NCI-H187 treated with DMSO at 0.1 percent for 48 hours (cell line): ENCODE measurements around the gene MPO.

ENCODE experiments used
- DNase-seq: peaks from one replicate; lab custom pipeline; 2025; lab: John Stamatoyannopoulos, UW

Gene MPO

DNA sequence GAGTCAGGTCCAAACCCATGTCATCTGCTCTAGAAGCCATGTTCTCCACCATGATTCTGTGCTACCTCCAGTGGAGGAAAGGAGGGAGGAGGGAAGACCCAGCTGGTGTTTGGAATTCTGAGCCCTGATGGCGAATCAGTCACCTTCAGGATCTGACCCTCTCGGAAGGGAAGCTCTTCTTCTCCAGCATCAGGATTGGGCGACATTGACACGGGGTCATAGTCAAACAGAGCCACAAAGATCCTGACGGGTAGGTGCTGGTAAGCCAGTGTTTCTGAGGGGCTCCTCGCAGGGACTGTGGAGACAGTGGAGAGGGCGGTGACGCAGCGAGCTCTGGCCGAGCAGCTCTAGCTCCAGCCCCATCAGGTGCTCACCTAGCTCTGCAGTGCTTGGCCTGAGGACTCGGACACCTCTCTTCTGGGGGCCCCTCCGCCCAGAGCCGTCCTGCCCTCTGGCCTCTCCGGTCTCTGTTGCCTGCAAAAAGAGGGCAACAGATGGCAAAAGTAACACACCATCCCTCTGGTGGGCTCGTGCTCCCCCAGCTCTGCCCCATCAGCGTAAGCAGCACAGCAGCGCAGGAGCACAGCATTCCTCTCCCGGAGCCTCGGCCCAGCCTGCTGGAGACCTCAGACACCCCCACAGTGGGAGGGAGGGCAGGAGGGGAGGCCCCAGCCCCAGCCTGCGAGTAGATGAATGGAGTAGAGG, 26.9 kb upstream of the MPO start:
- no peak for DNase-seq

DNA sequence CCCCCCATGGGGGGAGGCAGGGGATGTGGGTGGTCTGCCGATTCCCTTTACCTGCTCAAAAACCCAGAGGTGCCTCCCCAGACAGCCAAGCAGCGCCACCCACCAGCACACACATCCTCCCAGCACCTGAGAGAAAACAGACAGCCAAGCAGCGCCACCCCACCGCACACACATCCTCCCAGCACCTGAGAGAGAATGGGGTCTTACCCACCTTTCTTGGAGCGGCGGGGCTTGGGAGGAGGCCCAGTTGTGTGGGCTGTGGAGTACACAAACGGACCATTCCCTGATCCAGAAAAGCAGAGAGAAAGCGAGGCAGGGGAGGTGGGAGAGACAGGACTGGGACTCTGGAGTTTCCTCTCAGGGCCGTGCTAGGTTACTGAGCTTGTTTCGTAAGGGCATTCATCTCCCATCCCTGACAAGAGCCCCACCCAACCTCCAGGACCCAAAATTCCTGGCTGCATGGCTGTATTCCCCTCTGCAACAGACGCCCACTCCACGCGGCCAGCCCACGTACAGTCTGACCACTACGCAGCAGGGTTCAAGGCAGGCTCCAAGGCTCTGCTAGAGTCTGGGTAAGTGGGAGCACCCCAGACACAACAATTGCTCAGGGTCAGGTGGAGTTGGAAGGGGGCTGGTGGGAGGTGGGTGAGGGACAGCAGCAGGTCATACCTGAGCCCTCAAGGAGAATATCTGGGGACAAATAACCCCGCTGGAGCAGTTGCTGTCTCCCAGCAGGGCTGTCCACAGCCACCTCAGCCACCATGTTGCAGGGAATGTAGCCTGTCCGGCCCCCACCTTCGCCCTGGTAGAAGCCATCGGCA, 25.6 kb upstream of the MPO start:
- DNase-seq, result no peak

DNA sequence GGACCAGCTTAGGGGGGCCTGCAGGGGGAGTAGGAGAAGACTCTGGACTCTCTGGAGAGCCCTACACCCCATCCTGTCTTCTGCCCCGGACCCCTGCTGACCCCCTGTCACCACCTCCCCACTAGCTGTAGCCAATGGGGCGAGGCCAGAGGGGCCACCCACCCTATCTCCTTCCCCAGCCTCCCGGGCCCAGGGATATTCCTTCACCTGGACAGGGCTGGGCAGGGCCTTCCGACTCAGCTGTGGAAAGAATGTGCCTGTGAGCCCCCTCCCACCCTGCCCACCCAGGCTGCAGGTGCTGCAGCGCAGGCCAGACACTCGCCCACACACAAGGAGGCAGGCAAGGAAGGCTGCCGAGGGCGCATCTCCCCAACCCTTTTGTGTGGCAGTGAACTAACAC, 24.9 kb upstream of the MPO start:
- DNase-seq, result no peak

DNA sequence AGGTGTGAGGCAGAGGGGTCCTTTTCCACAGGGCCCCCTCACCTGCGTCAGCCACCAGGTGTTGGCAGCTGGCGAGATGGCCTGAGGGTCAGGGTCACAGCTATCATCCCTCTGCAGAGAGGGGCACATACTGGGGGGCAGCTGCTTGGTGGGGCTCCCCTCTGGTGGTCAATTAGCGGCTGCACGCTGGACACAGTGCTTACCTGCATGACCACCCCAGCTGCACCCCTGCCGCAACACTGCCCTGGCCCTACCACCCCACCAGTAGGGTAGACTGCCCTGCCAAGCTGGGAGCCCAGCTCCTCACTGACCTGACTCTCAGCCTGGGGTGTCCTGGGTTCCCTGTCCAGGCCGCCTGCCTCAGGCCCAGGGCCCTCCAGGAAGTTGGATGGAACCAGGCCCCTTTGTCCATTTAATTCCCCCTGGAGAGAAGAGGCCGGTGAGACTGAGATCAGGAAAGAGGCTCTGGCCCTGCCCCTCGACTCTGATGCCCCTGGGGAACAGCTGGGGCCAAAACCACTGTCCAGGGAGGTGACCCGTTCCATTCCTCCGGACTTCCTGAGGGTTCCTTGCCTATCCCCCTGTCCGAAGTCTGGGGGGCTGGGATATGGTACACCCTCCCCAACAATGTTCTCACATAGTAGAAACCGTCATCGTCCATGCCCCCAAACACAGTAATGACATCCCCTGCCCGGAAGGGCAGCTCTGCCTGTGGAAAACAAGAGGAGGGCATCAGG, 24.2 kb upstream of the MPO start:
- DNase-seq, result no peak

DNA sequence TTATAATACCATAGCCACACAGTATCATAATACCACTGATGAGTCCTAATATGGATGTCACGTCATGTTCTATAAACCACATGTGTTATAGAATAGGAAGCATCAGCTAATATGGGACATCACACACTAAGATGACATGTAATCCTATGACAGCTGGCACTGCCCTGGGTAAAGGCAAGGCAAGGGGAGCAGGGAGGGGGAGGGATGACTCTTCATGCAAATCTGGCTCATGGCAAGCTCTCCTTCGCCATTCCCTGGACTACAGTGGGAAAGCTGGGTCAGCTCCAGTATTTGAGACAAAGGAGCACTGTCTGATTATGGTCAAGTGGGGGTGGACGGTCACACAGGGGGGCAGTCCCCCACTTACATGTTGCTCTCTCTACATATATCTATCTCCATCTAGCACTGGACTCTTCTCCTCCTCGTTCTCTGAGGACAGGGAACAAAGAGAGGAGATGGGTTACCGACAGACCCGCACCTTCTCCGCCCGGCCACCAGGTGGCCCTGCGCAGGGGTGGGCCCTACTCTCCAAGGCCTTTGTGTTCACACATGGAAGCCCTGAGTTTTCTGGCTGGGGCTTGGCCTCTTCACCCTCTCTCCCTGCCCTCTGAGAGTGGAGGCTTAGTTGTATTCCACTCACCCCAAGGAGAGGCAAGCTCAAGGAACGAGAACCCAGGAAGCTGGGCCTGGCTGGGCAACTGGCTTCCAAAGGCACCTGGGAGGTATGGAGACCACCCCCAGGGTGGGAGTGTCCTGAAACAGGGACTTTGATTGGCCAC, 23.4 kb upstream of the MPO start:
- peak; percentile 16 for DNase-seq

DNA sequence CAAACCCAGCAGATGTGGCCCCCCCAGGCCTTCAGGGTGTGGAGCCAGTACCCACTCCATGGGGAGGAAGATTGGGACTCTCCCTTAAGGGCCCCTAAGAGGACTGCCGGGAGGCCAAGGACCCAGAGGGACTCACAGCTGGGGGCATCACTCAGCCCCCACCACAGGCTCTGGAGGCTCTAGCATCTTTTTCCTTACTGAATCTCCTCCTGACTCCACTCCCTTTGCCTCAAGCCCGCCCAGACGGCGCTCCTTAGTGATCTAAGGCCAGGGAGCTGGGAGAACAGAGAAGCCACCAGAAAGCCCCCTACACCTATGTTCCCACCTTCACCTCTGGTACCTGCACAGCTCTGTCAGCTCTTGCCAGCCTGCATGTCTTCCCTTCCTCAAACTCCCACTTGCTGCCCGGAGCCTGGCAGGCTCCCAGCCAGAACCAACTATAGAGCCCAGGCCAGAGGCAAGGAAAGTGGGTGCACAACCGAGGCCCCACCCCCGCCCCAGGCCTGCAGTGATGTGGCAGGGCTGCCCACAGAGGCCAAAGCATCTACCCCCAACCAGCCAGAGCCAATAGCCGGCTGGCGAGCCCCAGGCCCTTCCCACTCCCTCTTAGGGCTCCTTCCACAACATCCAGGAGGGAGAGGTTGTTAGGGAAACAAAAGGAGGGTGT, 22.3 kb upstream of the MPO start:
- no peak for DNase-seq

DNA sequence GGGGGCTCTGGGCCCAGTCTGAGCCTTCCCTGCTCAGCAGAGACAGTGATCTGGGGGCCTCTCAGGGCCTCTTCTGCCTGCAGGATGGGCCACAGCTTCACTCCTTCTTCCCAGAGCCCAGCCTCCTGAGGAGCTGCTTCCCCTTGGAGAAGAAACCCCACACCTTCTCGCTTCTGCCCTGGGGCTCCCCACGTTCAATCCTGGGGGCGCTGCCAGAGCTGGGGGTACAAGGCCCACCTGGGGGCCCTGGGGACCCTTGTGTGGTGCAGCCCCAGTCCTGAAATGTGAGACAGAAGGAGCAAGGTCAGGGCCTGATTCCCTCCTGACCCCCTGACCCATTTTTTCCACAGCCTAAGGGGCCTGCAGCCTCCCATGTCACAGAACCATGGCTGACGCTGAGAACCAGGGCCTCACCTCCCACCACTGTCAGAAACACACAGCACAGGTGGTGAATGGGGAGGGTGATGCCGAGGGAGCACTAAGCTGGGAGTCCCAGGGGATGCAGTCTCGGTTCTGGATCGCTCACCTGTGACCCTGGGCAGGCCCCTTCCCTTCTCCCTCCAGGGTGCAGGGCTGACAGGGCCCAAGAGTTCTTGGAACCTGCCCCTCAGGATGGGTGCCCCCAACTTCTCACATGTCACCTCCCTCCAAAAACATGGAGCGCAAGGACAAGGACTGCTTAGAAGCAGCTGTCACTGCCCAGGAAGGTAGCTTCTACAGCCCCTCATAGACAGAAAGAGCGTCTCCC, 21.6 kb upstream of the MPO start:
- no peak for DNase-seq

DNA sequence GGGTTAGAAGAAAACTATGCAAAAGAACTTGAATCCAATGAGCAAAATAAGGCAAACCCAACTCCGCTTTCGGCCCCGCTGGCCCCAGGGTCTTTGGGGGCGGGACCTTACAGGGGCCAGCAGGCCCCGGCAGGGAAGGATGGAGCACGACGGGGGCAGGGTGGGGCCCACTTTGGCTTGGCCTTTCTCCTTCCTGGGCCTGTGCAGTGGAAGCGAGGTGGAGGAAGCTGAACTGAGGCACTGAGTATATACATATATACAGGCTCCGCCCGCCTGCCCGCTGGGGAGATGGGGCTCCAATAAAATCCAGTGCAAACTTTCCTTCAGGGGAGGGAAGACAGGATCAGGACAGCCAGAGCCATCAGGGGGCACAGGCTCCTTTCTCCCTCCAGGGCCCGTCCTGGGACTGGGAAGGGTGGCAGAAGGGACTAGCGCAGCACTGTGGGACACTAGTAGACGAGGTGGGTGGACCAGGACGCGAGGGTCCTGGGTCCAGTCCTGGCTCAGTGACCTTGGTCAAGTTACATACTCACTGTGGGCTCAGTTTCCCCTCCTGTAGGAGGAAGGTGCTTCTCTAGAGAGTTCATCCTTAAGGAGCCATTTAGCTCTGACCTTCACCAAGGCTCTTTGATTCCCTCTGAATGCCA, 20.9 kb upstream of the MPO start:
- DNase-seq, result no peak

DNA sequence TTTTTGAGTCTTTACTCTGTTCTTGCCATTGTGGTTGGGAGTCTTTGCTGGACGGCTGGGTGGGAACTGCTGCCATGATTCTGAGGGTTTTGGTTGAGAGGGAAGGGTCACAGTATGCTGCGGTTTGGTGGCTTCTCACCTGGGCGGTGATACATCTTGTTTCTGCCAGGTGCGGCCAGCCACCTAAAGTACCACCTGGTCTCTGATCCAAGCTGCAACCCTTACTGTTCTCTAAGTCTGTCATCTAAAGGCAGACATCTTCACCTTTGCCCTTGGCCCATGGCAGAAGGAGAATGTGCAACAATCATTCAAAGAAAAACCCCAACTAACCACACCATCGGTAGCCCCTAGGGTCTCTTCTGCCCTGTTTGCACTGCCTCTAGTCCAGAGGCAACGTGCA, 19.6 kb upstream of the MPO start:
- no peak for DNase-seq

DNA sequence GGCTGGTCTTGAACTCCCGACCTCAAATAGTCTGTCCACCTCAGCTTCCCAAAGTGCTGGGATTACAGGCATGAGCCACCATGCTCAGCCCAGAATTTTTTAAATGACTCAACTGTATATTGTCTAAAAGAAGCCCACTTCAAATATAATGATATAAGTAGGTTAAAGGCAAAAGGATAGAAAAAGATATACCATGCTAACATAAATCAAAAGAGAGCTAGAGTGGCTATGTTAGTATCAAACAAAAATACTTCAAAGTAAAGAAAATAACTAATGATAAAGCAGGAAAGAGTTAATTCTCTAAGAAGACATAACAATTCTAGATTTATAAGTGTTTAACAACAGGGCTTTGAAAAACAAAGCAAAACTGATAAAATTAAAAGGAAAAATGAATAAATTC, 13.3 kb upstream of the MPO start:
- DNase-seq, result no peak

DNA sequence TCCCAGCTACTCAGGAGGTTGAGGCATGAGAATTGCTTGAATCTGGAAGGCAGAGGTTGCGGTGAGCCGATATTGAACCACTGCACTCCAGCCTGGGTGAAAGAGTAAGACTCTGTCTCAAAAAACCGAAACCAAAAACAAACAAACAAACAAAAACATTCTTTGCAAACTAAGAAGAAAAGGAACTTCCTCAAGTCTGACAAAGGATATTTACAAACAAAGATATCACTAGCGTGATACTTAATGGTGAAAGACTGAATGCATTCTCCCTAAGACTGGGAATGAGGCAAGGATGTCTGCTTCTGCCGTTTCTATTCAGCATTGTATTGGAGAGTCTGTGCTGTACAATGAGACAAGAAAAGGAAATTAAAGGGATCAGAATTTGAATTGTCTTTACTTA, 10.5 kb upstream of the MPO start:
- DNase-seq, result no peak

DNA sequence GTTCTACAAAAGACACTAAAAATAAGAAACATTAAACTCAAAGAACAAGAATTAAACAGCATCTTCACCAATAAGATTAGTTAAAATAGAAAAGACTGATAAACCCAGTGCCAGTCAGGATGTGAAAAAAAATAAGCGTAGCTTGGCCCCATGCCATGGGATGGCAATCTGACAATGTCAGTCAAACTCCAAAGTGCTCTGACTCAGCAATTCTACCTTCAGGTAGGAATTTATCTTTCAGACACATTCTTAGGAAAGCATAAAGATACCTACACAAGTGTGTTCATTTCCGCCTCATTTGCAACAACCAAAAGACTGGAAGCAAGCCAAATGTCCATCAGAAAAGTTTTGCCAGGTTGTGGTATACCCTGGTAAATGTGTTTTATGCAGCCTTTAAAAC, 9.1 kb upstream of the MPO start:
- DNase-seq, result no peak

DNA sequence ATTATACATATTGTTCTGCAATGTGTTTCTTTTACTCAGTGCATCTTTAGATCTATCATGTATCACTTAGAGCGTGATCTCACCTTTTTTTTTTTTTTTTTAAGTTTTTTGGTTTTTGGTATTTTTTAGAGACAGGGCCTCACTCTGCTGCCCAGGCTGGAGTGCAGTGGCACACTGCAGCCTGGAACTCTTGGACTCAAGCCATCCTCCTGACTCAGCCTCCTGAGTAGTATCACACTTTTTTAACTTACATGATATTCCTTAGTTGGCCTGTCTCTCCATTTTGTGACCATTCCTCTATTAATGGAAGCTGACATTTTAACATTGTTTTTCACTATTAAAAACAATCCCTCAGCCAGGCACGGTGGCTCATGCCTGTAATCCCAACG, 4.7 kb upstream of the MPO start:
- DNase-seq, result no peak

DNA sequence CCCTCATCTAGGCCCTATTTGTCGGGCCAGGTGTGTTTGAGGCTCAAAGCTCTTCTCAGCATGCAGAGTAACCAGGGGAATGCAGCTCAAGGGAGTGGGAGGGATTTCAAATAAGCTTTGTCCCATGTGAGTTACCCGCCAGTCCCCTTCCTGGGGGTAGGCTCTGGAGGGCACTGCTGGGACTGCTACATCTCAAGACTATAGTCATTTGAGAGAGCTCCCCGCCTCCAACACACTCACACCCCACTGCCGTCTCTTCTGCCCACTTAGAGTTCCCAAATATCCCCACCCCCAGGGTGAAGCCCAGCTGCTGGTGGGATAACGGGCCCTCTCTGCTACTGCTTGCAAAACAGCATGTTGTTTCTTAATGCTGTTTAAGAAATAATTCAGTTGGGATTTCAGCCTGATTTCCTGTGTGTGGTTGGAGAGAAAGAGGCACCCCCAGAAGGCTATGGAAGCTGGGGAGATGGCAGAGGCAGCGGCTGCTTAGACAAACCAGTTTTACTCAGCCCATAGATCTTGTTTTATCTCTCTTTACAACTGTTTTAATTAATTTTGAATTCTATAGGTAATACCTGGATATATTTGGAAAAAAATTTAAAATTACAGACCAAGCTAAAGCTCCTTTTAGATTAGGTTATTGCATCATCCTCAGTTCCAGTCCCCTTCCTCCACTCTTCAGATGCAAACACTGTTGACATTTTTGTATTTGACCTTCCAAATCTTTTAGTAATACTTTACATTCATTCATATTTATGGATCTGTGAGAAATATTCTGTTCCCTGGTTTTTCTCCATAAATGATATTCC, 4.1 kb upstream of the MPO start:
- no peak for DNase-seq

DNA sequence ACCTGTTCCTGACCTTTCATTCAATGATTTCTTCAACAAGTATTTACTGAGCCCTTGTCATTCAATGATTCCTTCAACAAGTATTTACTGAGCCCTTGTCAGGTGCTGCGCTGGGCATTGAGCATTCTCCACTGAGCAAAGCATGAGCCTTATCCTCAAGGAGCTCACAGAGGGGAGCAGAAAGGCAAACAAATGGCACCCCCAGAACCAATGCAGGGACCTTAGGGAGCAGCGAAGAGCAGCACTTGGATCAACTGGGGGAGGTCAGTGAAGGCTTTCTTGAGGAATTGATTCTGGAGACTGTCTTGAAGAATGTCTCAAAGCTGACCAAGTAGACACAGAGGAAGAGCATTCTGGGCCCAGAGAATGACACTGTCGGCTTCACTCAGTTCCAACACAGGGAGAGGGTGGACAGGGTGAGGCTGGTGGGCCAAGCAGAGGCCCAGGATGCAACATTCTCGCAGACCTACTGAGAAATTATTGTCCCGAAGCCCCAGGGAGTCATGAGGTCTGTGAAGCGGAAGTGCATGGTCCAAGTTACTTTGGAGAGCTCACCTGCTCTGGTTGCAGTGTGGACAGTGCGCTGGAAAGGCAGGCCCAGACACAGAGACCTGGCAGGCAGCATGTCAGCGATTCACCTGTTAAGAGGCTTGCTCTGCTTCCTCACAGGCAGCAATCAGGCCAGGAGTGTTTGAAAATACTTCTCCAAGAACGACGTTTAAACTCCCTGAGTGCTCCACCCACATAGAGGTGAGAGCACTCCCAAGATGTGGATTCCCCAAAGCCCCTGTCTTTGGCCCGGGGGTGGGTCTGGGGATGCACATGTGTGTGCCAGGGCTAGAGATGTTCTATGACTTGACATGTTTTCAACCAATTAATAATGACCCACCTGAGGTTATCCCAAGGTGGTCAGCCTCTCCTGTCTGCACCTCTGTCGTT, 3.2 kb upstream of the MPO start:
- DNase-seq, result no peak

DNA sequence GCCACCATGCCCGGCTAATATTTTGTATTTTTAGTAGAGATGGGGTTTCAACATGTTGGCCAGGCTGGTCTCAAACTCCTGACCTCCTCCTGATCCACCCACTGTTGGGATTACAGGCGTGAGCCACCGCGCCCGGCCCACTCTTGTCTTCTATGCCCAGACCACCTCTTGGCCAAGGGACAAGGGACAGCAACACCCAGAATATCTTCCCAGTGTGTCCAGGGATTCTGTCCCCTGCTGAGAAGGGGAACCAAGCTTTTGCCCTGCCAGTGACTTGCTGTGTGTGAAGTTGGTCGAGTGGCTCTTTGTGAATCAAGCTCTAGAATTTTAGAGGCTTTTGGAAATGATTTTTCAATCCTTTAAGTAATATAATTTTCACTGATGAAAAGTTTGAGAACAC, 1.7 kb upstream of the MPO start:
- no peak for DNase-seq

DNA sequence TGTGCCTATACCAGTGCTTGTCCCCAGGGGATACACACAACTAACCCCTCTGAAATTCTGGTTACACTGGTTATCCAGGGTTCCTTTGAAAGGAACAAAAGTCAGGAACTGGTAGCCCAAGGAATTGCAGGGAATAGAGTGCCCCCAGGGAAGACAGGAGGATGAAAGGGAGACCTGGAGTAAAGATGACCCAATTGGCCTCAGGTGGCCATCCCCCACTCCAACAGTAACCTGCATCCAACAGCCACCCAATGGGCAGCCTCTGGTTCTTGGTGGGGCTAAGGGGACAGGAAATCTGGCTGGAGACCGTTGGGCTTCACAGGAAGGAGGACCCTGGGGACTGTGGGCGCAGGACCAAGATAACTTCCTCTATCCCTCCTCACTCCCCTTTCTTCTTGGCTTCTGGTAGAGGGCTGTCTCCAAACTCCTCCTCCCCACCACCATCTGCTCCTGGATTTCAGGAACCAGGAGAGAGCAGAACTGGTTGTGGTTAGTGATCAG, 826 bp upstream of the MPO start:
- no peak for DNase-seq

DNA sequence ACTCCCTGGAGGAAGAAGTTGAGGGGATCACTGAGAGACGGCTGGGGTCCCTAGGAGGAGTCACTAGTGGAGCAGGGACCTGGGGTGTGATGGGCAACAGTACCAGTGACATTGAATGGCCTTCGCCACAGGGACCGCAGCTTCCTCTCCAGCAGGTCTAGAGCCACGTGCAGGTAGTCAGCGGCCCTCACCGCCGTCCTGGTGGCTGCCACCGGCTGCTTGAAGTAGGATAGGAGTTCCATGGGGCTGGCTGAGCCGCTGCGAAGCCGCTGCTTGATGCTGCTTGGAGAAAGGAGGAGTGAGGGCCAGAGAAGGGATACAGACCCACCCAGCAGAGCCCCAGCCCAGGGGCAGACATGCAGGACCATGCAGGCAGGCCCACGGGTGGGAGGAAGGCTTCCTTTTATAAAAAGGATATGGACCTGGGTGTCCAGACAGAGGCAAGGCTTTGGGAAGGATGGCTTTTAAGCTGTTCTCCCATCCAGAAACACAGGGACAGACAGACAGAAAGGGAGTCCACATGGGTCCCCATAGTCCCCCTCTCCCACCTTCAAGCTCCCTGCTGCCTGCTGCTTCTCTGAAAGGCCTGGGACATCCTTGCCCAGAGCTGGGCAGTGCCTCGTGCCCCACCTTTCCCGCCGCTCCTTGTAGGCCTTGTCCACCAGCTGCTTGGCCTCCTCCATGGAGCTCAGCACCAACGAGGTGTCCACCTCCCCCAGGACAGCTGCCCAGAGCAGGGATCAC, 827 bp downstream of the MPO start:
- no peak for DNase-seq
